Measurements from ENCODE around the gene IL4I1.

Gene IL4I1

DNA sequence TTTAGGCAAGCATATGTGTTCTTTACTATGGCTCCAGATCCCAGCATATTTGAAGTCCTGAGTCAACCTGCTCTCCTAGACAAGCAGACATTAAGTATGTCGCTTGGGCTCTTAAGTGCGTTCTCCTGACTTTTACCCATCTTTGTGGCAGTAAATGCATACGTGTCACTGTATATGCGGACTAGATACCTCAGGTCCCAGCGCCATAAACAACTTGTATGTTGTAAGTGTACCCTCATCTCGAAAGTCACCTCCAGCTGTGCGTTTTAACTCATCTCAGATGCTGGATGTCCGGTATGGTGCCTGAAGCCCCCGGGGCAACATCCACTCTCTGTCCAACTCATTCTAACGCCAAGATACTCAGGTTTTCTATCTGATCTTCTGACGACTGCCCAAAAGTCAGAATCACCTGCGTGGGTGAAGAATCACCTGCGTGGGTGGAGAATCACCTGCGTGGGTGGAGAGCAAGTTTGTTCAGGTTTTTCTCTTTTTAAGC is 44.0 kb downstream of the IL4I1 start:
- Mint-ChIP-seq H3K27ac (peak overlapping the region; percentile 75), H3K4me1 (ENCODE audit: low read depth) (peaks cover 43% of the 10 kb centered on the region), H3K27me3 (no peaks in the 10 kb centered on the region), H3K4me3 (peak overlapping the region; percentile 76), H3K36me3 (ENCODE audit: low read depth) (peaks cover 44% of the 10 kb centered on the region), H3K9me3 (peaks cover 10% of the 10 kb centered on the region)
- DNase-seq: no peak

GRCh38 chr19:49851456-49852259 is 45.0 kb downstream of the IL4I1 start:
- H3K9me3 Mint-ChIP-seq: peaks cover 10% of the 10 kb centered on the region
- H3K27me3 Mint-ChIP-seq: no peaks in the 10 kb centered on the region
- H3K4me3 Mint-ChIP-seq: peak overlapping the region; percentile 76
- H3K36me3 Mint-ChIP-seq (ENCODE audit: low read depth): peaks cover 34% of the 10 kb centered on the region
- peaks cover 45% of the 10 kb centered on the region for H3K4me1 Mint-ChIP-seq (ENCODE audit: low read depth)
- peak; percentile 53 for DNase-seq
- peak overlapping the region; percentile 75 for H3K27ac Mint-ChIP-seq

GRCh38 chr19:49850487-49851342 is 46.0 kb downstream of the IL4I1 start, which contains the start of gene PTOV1:
TSS of gene PTOV1 (plus strand) at chr19:49851159.
- H3K36me3 Mint-ChIP-seq (ENCODE audit: low read depth): peaks cover 25% of the 10 kb centered on the region
- peak within 1 kb of the TSS; percentile 85 for H3K4me3 Mint-ChIP-seq
- H3K4me1 Mint-ChIP-seq (ENCODE audit: low read depth): peaks cover 45% of the 10 kb centered on the region
- H3K27ac Mint-ChIP-seq: peak within 1 kb of the TSS; percentile 97
- H3K9me3 Mint-ChIP-seq: peaks cover 10% of the 10 kb centered on the region
- no peaks in the 10 kb centered on the region for H3K27me3 Mint-ChIP-seq
- peak; percentile 94 for DNase-seq

- peaks cover 20% of the 10 kb centered on the region for H3K36me3 Mint-ChIP-seq (ENCODE audit: low read depth)
- H3K9me3 Mint-ChIP-seq: peaks cover 10% of the 10 kb centered on the region
- DNase-seq: no peak
- peak overlapping the region; percentile 97 for H3K27ac Mint-ChIP-seq
- H3K4me3 Mint-ChIP-seq: peak overlapping the region; percentile 85
- H3K27me3 Mint-ChIP-seq: no peaks in the 10 kb centered on the region
- peaks cover 45% of the 10 kb centered on the region for H3K4me1 Mint-ChIP-seq (ENCODE audit: low read depth)
Observed at GRCh38 chr19:49850221-49850486, 46.5 kb downstream of the IL4I1 start.

DNA sequence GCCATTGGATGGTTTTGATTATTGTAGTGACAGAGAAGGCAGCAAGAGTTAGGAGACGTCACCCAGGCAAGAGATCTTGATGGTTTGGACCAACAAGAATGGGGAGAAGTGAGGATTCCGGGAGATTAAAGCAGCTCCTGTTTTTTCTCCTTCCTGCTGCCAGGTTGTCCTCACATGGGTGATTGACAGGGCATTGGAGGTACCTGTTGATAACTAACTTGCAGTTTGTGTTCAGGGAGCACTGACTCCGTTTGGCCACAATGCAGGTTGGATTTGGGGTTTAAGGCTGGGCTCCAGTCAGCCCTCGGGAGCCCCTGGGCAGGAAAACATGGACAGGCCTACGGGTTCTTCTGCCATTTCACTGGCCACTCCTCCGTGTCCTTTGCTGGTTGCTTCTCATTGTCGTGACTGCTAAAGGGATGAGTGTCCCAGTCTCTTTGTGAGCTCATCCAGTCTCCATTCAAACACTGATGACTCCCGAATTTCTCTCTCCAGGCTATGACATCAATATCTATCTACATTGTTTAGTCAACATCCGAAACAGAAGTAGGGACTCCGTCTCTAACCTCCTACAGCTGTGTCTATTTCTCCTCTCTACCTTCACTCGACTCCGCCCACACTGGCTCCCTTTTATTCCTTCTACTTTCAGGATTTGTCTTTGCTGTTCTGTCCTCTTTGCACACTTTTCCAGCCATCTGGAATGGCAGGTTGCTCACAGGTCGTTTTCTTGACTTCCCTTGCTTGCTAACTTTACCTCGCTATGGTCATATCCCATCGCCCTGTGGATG is 47.1 kb downstream of the IL4I1 start:
- H3K27ac Mint-ChIP-seq: peak overlapping the region; percentile 97
- H3K27me3 Mint-ChIP-seq: no peaks in the 10 kb centered on the region
- no peak for DNase-seq
- H3K9me3 Mint-ChIP-seq: peaks cover 10% of the 10 kb centered on the region
- peaks cover 17% of the 10 kb centered on the region for H3K36me3 Mint-ChIP-seq (ENCODE audit: low read depth)
- peak overlapping the region; percentile 85 for H3K4me3 Mint-ChIP-seq
- H3K4me1 Mint-ChIP-seq (ENCODE audit: low read depth): peaks cover 45% of the 10 kb centered on the region

DNA sequence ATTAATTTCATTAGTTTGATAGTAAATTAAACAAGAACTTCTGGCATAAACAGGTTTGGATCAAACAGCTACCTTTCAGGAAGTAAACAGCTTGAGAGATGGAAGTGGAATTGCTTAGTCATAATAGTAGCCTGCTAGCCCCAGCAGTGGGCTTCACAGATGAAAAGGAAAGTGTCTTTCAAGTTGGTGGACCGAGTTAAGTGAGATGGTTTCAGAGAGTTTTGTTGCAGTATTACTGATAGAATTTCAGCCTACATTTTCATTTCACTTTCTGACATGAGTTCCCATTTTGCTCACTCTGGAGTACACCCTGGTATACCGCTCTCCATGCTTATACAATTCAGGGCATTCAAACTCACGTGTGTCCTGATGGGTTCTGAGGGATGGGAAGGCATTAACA is 47.7 kb downstream of the IL4I1 start:
- H3K27ac Mint-ChIP-seq: peak overlapping the region; percentile 7
- no peaks in the 10 kb centered on the region for H3K27me3 Mint-ChIP-seq
- peak overlapping the region; percentile 53 for H3K4me3 Mint-ChIP-seq
- DNase-seq: no peak
- peaks cover 15% of the 10 kb centered on the region for H3K36me3 Mint-ChIP-seq (ENCODE audit: low read depth)
- peaks cover 44% of the 10 kb centered on the region for H3K4me1 Mint-ChIP-seq (ENCODE audit: low read depth)
- peaks cover 10% of the 10 kb centered on the region for H3K9me3 Mint-ChIP-seq

GRCh38 chr19:49847731-49848696 is 48.7 kb downstream of the IL4I1 start:
- Mint-ChIP-seq H3K27me3 (no peaks in the 10 kb centered on the region), H3K36me3 (ENCODE audit: low read depth) (peaks cover 15% of the 10 kb centered on the region), H3K4me1 (ENCODE audit: low read depth) (peaks cover 37% of the 10 kb centered on the region), H3K27ac (peak overlapping the region; percentile 14), H3K4me3 (peak overlapping the region; percentile 15), H3K9me3 (peaks cover 10% of the 10 kb centered on the region)
- DNase-seq: peak; percentile 57

DNA sequence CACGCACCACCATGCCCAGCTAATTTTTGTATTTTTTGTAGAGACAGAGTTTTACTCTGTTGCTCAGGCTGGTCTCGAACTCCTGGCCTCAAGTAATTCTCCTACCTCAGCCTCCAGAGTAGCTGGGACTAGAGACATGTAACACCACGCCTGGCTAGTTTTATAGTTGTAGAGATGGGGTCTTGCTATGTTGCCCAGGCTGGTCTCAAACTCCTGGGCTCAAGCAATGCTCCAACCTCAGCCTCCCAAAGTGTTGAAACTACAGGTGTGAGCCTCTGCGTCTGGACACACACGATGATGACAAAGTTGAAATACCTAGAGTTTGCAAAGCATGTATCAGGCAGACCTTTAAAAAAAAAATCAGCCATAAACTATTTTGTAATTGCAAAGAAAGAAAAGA is 50.3 kb downstream of the IL4I1 start:
- peaks cover 8% of the 10 kb centered on the region for H3K36me3 Mint-ChIP-seq (ENCODE audit: low read depth)
- peaks cover 10% of the 10 kb centered on the region for H3K9me3 Mint-ChIP-seq
- no peak overlapping the region for H3K27ac Mint-ChIP-seq
- no peak overlapping the region for H3K4me3 Mint-ChIP-seq
- no peak for DNase-seq
- H3K4me1 Mint-ChIP-seq (ENCODE audit: low read depth): peaks cover 25% of the 10 kb centered on the region
- no peaks in the 10 kb centered on the region for H3K27me3 Mint-ChIP-seq

GRCh38 chr19:49845414-49845813 is 51.3 kb downstream of the IL4I1 start:
- Mint-ChIP-seq H3K4me3 (no peak overlapping the region), H3K4me1 (ENCODE audit: low read depth) (peaks cover 25% of the 10 kb centered on the region), H3K9me3 (peaks cover 10% of the 10 kb centered on the region), H3K36me3 (ENCODE audit: low read depth) (peaks cover 10% of the 10 kb centered on the region), H3K27me3 (no peaks in the 10 kb centered on the region), H3K27ac (no peak overlapping the region)
- DNase-seq: no peak

- no peak for DNase-seq
- no peak overlapping the region for H3K27ac Mint-ChIP-seq
- peaks cover 17% of the 10 kb centered on the region for H3K4me1 Mint-ChIP-seq (ENCODE audit: low read depth)
Observed at GRCh38 chr19:49844138-49845095, 52.3 kb downstream of the IL4I1 start.

DNA sequence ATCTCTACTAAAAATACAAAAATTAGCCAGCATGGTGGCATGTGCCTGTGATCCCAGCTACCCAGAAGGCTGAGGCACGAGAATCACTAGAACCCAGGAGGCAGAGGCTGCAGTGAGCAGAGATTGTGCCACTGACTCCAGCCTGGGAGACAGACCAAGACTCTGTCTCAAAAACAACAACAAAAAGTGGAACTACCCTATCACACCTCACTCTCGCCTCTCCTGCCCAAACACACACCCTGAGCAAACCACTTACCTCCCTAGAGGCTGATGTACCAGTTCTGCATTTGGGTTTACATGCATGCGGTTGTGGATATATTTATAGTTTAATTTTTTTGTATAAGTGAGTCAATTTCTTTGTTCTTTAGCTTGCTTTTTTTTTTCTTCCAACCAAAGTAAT is 53.4 kb downstream of the IL4I1 start:
- Mint-ChIP-seq H3K36me3 (ENCODE audit: low read depth) (peaks cover 24% of the 10 kb centered on the region), H3K9me3 (no peaks in the 10 kb centered on the region), H3K4me1 (ENCODE audit: low read depth) (peaks cover 6% of the 10 kb centered on the region), H3K27ac (no peak overlapping the region), H3K4me3 (no peak overlapping the region), H3K27me3 (no peaks in the 10 kb centered on the region)
- DNase-seq: no peak

More at GRCh38 chr19:49844138-49845095, 52.3 kb downstream of the IL4I1 start:
- peaks cover 13% of the 10 kb centered on the region for H3K36me3 Mint-ChIP-seq (ENCODE audit: low read depth)
- no peaks in the 10 kb centered on the region for H3K27me3 Mint-ChIP-seq
- peaks cover 5% of the 10 kb centered on the region for H3K9me3 Mint-ChIP-seq
- H3K4me3 Mint-ChIP-seq: no peak overlapping the region

- H3K36me3 Mint-ChIP-seq (ENCODE audit: low read depth): peaks cover 46% of the 10 kb centered on the region
- H3K9me3 Mint-ChIP-seq: no peaks in the 10 kb centered on the region
- H3K27ac Mint-ChIP-seq: no peak overlapping the region
- H3K4me1 Mint-ChIP-seq (ENCODE audit: low read depth): no peaks in the 10 kb centered on the region
- no peak overlapping the region for H3K4me3 Mint-ChIP-seq
- no peak for DNase-seq
- no peaks in the 10 kb centered on the region for H3K27me3 Mint-ChIP-seq
Observed at GRCh38 chr19:49840736-49841249, 55.9 kb downstream of the IL4I1 start.

All from activated T-cell treated with anti-CD3 and anti-CD28 coated beads, Interleukin-2, amount 50 U/mL, for 24 hours (primary cell).